HepG2 (cell line): Measurements from ENCODE around the gene ADAMTS17. TPM values are rescaled to one million over a fixed set of nuclear protein-coding genes. Genes with fewer than 3 reads are reported as not detected.

Source experiments
- ATAC-seq: fragments of 200-7000 bp; cut with Tn5 transposase; 3 replicates; pipeline ENCODE4 v1.9.1; 2020; ENCODE audit warnings: mild to moderate bottlenecking, moderate library complexity
- BruUV-seq: library from RNA; stranded (reverse); fragments of 400-500 nt; replicated peaks from 2 replicates; lab custom pipeline; 2021; lab: Mats Ljungman, UMichigan
- CTCF ChIA-PET: fragments of 300-600 bp; formaldehyde crosslinking; extraction: SDS; loops from one replicate; lab custom pipeline; 2021; ENCODE audit warnings: low total read pairs, inconsistent platforms, low intra/inter-chr PET ratio; lab: Yijun Ruan, JAX
- POLR2A ChIA-PET: fragments of 350-600 bp; sonication (Branson Sonifier 250); formaldehyde crosslinking; loops from one replicate; lab custom pipeline; 2020; ENCODE audit warnings: antibody characterized with exemption, inconsistent platforms; lab: Yijun Ruan, JAX
- DNase-seq: peaks from one replicate; pipeline ENCODE4 v3.0.0-alpha.2; 2015; ENCODE audit warnings: low spot score
- FAIRE-seq: peaks from 3 replicates; lab custom pipeline; 2011; peaks lifted over from hg19 to GRCh38; lab: Jason Lieb, UNC
- H2AFZ ChIP-seq: one replicate; pipeline ENCODE4 v1.6.1; 2011; ENCODE audit warnings: low read length, inconsistent platforms
- H3K27ac ChIP-seq: fragments of 300-600 bp; 3 replicates; pipeline ENCODE4 v1.8.0; 2011; ENCODE audit warnings: mixed run types, mild to moderate bottlenecking, mixed read lengths, low read length, inconsistent platforms; ENCODE audit not compliant: insufficient read depth; ENCODE audit errors: extremely low read length
- H3K27me3 ChIP-seq, 2 experiments: fragments of 200-600 bp in 1 of 2; 2 replicates in 1 of 2; 3 replicates in 1 of 2; pipeline versions ENCODE4 v1.6.0 to v1.8.0; 2011; ENCODE audit warnings: low read length in 2 of 2, mild to moderate bottlenecking in 2 of 2, moderate library complexity in 2 of 2, inconsistent platforms in 1 of 2; ENCODE audit not compliant: insufficient read depth in 2 of 2, control insufficient read depth in 1 of 2
- H3K36me3 ChIP-seq, 2 experiments: fragments of 200-600 bp in 1 of 2; replicated peaks in 1 of 2; 2 replicates in 1 of 2; 3 replicates in 1 of 2; pipeline versions ENCODE4 v1.5.1 to v1.8.0; 2011; ENCODE audit warnings: low read length in 2 of 2, inconsistent platforms in 1 of 2; ENCODE audit not compliant: insufficient read depth in 2 of 2, control insufficient read depth in 1 of 2
- H3K4me1 ChIP-seq: 2 replicates; pipeline ENCODE4 v1.5.1; 2012; ENCODE audit warnings: low read length, inconsistent platforms; ENCODE audit not compliant: insufficient read depth
- H3K4me2 ChIP-seq: 2 replicates; pipeline ENCODE4 v1.6.0; 2011; ENCODE audit warnings: low read depth, low read length, inconsistent platforms
- H3K4me3 ChIP-seq, 3 experiments: fragments of 200-600 bp in 1 of 3; sonication (generic), shearing (Covaris generic) in 1 of 3; replicated peaks in 1 of 3; 2 replicates each; pipeline ENCODE4 v1.5.1; 2011 to 2016; ENCODE audit warnings: low read length in 3 of 3, inconsistent platforms in 2 of 3, low read depth in 2 of 3, mild to moderate bottlenecking in 2 of 3, control low read depth in 1 of 3, mixed read lengths in 1 of 3; ENCODE audit not compliant: insufficient read depth in 1 of 3
- H3K79me2 ChIP-seq: one replicate; pipeline ENCODE4 v1.6.1; 2011; ENCODE audit warnings: low read length, inconsistent platforms; ENCODE audit not compliant: insufficient read depth
- H3K9ac ChIP-seq: 2 replicates; pipeline ENCODE4 v1.6.0; 2011; ENCODE audit warnings: mild to moderate bottlenecking, low read depth, low read length, inconsistent platforms; ENCODE audit not compliant: insufficient read depth
- H3K9me3 ChIP-seq: 2 replicates; pipeline ENCODE4 v1.5.1; 2012; ENCODE audit warnings: mild to moderate bottlenecking, low read length
- H4K20me1 ChIP-seq: 2 replicates; pipeline ENCODE4 v1.6.0; 2011; ENCODE audit warnings: inconsistent platforms, mild to moderate bottlenecking, low read length, moderate library complexity; ENCODE audit not compliant: insufficient read depth
- DNMT1 ChIP-seq: sonication (generic); formaldehyde crosslinking; IDR thresholded peaks from 2 replicates; pipeline ENCODE4 v1.5.1; 2020; ENCODE audit warnings: mild to moderate bottlenecking, missing genetic modification reagents
- FOSL2 ChIP-seq: sonication (generic); formaldehyde crosslinking; IDR thresholded peaks from 2 replicates; pipeline ENCODE4 v1.4.0; 2020; ENCODE audit warnings: missing genetic modification reagents
- HIVEP1 ChIP-seq: sonication (generic); formaldehyde crosslinking; IDR thresholded peaks from 2 replicates; pipeline ENCODE4 v1.4.0; 2020; ENCODE audit warnings: mild to moderate bottlenecking, missing genetic modification reagents
- HOXA3 ChIP-seq: sonication (generic); formaldehyde crosslinking; IDR thresholded peaks from 2 replicates; pipeline ENCODE4 v1.5.0; 2020; ENCODE audit warnings: missing genetic modification reagents
- MEIS2 ChIP-seq: sonication (generic); formaldehyde crosslinking; IDR thresholded peaks from 2 replicates; pipeline ENCODE4 v1.9.0; 2021; ENCODE audit warnings: mild to moderate bottlenecking, missing genetic modification reagents
- MYNN ChIP-seq: sonication (generic); formaldehyde crosslinking; IDR thresholded peaks from 2 replicates; pipeline ENCODE4 v1.4.0; 2020; ENCODE audit warnings: mild to moderate bottlenecking, low read depth, missing genetic modification reagents
- PPARG ChIP-seq: conservative IDR thresholded peaks from 2 replicates; pipeline ENCODE4 v1.6.1; 2016; ENCODE audit warnings: missing biosample characterization, missing genetic modification reagents
- RAD51 ChIP-seq: fragments of 450-650 bp; IDR thresholded peaks from 2 replicates; pipeline ENCODE4 v1.6.1; 2016; ENCODE audit warnings: borderline replicate concordance
- TFE3 ChIP-seq: IDR thresholded peaks from 2 replicates; pipeline ENCODE4 v1.6.1; 2016
- THAP8 ChIP-seq: sonication (generic); formaldehyde crosslinking; IDR thresholded peaks from 2 replicates; pipeline ENCODE4 v1.5.1; 2020; ENCODE audit warnings: missing genetic modification reagents, mild to moderate bottlenecking, borderline replicate concordance
- ZNF382 ChIP-seq: sonication (generic); formaldehyde crosslinking; IDR thresholded peaks from 2 replicates; pipeline ENCODE4 v1.5.0; 2020; ENCODE audit warnings: missing genetic modification reagents, mild to moderate bottlenecking, borderline replicate concordance
- ZNF552 ChIP-seq: sonication (generic); formaldehyde crosslinking; IDR thresholded peaks from 2 replicates; pipeline ENCODE4 v1.9.0; 2022; ENCODE audit warnings: missing genetic modification reagents, mild to moderate bottlenecking, borderline replicate concordance
- ZNF569 ChIP-seq: sonication (generic); formaldehyde crosslinking; IDR thresholded peaks from 2 replicates; pipeline ENCODE4 v1.5.0; 2020; ENCODE audit warnings: mild to moderate bottlenecking, missing genetic modification reagents, moderate library complexity, borderline replicate concordance
- WGBS: methylation state at CpG from one replicate; pipeline ENCODE4 v1.1.6; 2017; ENCODE audit warnings: low lambda C conversion rate; 5-methylcytosine and 5-hydroxymethylcytosine counted together
- in situ Hi-C: cut with HindIII; loops from 2 replicates; pipeline ENCODE4 v1.10.0; 2017; ENCODE audit warnings: low pct_unique_long_range_greater_than_20kb; ENCODE audit not compliant: extremely low pct_ligation_motif_present
- intact Hi-C: fragments of 100-400 bp; cut with micrococcal nuclease; formaldehyde crosslinking; loops from one replicate; pipeline ENCODE4 v1.10.0; 2022; ENCODE audit not compliant: unreplicated experiment
- polyA plus RNA-seq, 8 experiments: library from polyadenylated mRNA; depleted of rRNA in 3 of 8; stranded (reverse) in 7 of 8; unstranded in 1 of 8; fragments of >200 nt; fragmentation: Illumina TruSeq in 4 of 8; extraction: Trizol in 4 of 8; gene quantifications; 2 replicates each; pipeline versions ENCODE4 v1.2.1 to v1.2.3, GENCODE V29; 2011 to 2016; ENCODE audit warnings: low read depth in 4 of 8, missing spikeins in 1 of 8, mixed read lengths in 1 of 8; ENCODE audit not compliant: insufficient read depth in 1 of 8
- total RNA-seq, 5 experiments: library from RNA; depleted of rRNA; stranded (reverse); fragments of >200 nt; fragmentation: Illumina TruSeq; extraction: Trizol; gene quantifications; 2 replicates each; pipeline ENCODE4 v1.2.3, GENCODE V29; 2016; ENCODE audit warnings: low read depth in 1 of 5
- TF ChIP-seq, protein P1 (sequence below): sonication (generic); formaldehyde crosslinking; IDR thresholded peaks from 2 replicates; pipeline ENCODE4 v1.4.0; 2020; ENCODE audit warnings: missing genetic modification reagents, borderline replicate concordance
- TF ChIP-seq, protein P2 (sequence below), 2 experiments: fragments of 450-650 bp in 1 of 2; sonication (generic) in 1 of 2; formaldehyde crosslinking; IDR thresholded peaks; 2 replicates each; pipeline versions ENCODE4 v1.5.0 to v1.8.0; 2020 to 2022; ENCODE audit warnings: mild to moderate bottlenecking in 1 of 2, missing genetic modification reagents in 1 of 2

Gene ADAMTS17
- total and polyA plus RNA-seq, 2 of the 13 experiments (the other 11 are each of a cell fraction or from before 2014, with no cell fraction given): 0.02 to 0.04 TPM

- TF ChIP-seq ZNF382 (CRISPR knock-in tag): no peak
- TF ChIP-seq ZNF569 (CRISPR knock-in tag): no peak
Observed at GRCh38 chr15:100081454-100081853, 260.3 kb downstream of the ADAMTS17 start (continued).

DNA sequence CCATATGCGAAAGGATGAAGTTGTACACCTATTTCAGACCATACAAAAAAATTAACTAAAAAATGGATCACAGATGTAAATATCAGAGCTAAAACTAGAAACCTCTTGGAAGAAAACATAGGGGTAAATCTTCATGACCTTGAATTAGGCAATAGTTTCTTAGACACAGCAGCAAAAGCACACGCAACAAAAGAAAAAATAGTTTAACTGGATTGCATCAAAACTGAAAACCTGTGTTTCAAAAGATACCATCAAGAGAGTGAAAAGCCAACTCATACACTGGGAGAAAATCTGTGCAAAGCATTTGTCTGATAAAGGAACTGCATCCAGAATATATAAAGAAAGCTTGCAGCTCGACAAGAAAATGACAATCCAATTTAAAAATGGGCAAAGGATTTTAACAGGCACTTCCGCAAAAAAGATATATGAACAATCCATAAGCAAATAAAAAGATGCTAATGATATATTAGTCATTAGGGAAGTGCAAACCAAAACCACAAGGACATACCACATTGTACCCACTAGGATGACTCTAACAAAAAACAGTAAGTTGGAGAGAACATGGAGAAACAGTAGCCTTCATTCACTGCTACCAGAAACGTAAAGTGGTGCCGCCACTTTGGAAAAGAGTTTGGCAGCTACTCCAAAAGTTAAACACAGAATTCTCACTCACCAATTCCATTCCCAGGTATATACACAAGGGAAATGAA is 263.1 kb downstream of the ADAMTS17 start:
- FAIRE-seq (no peak), ATAC-seq (no peak), DNase-seq (no peak)
- no peaks in the 10 kb centered on the region for H3K79me2 ChIP-seq
- no TSS peak for BruUV-seq
- 72% methylated on average over 6 of the region's 6 CpGs for WGBS
- no peak overlapping the region for H3K4me3 ChIP-seq
- no peaks in the 10 kb centered on the region for H4K20me1 ChIP-seq
- in situ Hi-C loops (no loop called here), intact Hi-C loops (no loop called here)
- no peaks in the 10 kb centered on the region for H3K4me1 ChIP-seq
- H3K36me3 ChIP-seq: no peaks in the 10 kb centered on the region
- no peak overlapping the region for H3K4me2 ChIP-seq
- H3K27ac ChIP-seq: no peak overlapping the region
- H2AFZ ChIP-seq: no peak overlapping the region
- no peaks in the 10 kb centered on the region for H3K9me3 ChIP-seq
- ChIA-PET POLR2A (no interaction called here), CTCF (no interaction called here)
- no peaks in the 10 kb centered on the region for H3K27me3 ChIP-seq
- no peak overlapping the region for H3K9ac ChIP-seq
- TF ChIP-seq THAP8 (CRISPR knock-in tag) (no peak), HOXA3 (CRISPR knock-in tag) (no peak), RAD51 (no peak), TFE3 (CRISPR knock-in tag) (no peak), FOSL2 (CRISPR knock-in tag) (no peak), DNMT1 (CRISPR knock-in tag) (no peak), MYNN (CRISPR knock-in tag) (no peak), PPARG (CRISPR knock-in tag) (no peak), ZNF552 (CRISPR knock-in tag) (no peak), MEIS2 (CRISPR knock-in tag) (no peak), HIVEP1 (CRISPR knock-in tag) (no peak), ZNF569 (CRISPR knock-in tag) (no peak)
- TF ChIP-seq, protein P1, sequence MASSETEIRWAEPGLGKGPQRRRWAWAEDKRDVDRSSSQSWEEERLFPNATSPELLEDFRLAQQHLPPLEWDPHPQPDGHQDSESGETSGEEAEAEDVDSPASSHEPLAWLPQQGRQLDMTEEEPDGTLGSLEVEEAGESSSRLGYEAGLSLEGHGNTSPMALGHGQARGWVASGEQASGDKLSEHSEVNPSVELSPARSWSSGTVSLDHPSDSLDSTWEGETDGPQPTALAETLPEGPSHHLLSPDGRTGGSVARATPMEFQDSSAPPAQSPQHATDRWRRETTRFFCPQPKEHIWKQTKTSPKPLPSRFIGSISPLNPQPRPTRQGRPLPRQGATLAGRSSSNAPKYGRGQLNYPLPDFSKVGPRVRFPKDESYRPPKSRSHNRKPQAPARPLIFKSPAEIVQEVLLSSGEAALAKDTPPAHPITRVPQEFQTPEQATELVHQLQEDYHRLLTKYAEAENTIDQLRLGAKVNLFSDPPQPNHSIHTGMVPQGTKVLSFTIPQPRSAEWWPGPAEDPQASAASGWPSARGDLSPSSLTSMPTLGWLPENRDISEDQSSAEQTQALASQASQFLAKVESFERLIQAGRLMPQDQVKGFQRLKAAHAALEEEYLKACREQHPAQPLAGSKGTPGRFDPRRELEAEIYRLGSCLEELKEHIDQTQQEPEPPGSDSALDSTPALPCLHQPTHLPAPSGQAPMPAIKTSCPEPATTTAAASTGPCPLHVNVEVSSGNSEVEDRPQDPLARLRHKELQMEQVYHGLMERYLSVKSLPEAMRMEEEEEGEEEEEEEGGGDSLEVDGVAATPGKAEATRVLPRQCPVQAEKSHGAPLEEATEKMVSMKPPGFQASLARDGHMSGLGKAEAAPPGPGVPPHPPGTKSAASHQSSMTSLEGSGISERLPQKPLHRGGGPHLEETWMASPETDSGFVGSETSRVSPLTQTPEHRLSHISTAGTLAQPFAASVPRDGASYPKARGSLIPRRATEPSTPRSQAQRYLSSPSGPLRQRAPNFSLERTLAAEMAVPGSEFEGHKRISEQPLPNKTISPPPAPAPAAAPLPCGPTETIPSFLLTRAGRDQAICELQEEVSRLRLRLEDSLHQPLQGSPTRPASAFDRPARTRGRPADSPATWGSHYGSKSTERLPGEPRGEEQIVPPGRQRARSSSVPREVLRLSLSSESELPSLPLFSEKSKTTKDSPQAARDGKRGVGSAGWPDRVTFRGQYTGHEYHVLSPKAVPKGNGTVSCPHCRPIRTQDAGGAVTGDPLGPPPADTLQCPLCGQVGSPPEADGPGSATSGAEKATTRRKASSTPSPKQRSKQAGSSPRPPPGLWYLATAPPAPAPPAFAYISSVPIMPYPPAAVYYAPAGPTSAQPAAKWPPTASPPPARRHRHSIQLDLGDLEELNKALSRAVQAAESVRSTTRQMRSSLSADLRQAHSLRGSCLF (CRISPR knock-in tag): no peak
- TF ChIP-seq, protein P2, sequence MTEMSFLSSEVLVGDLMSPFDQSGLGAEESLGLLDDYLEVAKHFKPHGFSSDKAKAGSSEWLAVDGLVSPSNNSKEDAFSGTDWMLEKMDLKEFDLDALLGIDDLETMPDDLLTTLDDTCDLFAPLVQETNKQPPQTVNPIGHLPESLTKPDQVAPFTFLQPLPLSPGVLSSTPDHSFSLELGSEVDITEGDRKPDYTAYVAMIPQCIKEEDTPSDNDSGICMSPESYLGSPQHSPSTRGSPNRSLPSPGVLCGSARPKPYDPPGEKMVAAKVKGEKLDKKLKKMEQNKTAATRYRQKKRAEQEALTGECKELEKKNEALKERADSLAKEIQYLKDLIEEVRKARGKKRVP (CRISPR knock-in tag; IDR thresholded peaks at IDR 0.05): no peak
